ENCODE data around the gene EFHC1. TPM values are rescaled to one million over a fixed set of nuclear protein-coding genes. Genes with fewer than 3 reads are reported as not detected.

The EFHC1 gene
- total RNA-seq, 4 donors from 2014 or later, result 17.1 to 28.4 (median 19.5) TPM

DNA sequence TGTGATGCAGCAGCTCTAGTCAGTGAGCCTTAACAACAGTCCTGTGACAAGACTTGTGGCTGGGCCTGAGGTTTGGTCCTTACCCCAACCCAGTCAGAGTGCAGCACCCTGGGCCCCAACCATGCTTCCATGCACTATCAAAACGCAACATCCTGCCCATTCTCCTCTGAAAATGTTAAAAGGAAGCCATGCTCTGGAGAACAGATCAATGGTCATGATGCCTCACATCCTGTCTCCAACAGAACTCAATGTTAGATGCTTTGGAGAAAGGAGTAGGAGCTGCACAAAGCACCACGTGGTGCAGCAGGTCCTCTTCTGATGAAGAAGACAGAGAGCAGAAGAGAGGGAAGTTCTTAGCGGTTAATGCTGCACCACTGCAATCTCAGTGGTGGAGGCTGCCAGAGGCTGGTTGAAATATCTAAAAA is 114.8 kb downstream of the EFHC1 start:
- in situ Hi-C loops (cut with MboI; ENCODE audit: low pct_ligation_motif_present in 1 of 4, low pct_unique_long_range_greater_than_20kb in 1 of 4, low sequenced_read_pairs in 3 of 4), result no loop called here
- 85% methylated on average over 3 of the region's 3 CpGs; no CpG with 5 or more reads in 1 of the 2 donors for WGBS, 2 donors (ENCODE audit: low coverage in 1 of 2)
- TF ChIP-seq POLR2AphosphoS5 (IDR thresholded peaks at IDR 0.05), result no peak
- TF ChIP-seq POLR2A (IDR thresholded peaks at IDR 0.05), result no peak
- no peak for TF ChIP-seq EP300 (IDR thresholded peaks at IDR 0.05; ENCODE audit: low read depth)
- TF ChIP-seq, protein P1, sequence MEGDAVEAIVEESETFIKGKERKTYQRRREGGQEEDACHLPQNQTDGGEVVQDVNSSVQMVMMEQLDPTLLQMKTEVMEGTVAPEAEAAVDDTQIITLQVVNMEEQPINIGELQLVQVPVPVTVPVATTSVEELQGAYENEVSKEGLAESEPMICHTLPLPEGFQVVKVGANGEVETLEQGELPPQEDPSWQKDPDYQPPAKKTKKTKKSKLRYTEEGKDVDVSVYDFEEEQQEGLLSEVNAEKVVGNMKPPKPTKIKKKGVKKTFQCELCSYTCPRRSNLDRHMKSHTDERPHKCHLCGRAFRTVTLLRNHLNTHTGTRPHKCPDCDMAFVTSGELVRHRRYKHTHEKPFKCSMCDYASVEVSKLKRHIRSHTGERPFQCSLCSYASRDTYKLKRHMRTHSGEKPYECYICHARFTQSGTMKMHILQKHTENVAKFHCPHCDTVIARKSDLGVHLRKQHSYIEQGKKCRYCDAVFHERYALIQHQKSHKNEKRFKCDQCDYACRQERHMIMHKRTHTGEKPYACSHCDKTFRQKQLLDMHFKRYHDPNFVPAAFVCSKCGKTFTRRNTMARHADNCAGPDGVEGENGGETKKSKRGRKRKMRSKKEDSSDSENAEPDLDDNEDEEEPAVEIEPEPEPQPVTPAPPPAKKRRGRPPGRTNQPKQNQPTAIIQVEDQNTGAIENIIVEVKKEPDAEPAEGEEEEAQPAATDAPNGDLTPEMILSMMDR (IDR thresholded peaks at IDR 0.05), result no peak
- intact Hi-C loops (cut with DNase I; ENCODE audit: low total_unique reads), result no loop called here
- no peak overlapping the region for H3K4me3 ChIP-seq
- peaks cover 12 to 25% (median 14%) of the 10 kb centered on the region in 4 donors for H3K4me1 ChIP-seq
- no peaks in the 10 kb centered on the region for H3K27me3 ChIP-seq
- H3K36me3 ChIP-seq, result no peaks in the 10 kb centered on the region
- no peaks in the 10 kb centered on the region for H3K9me3 ChIP-seq
- peak overlapping the region in 2 of 4 donors; percentile 34 to 60 for H3K27ac ChIP-seq
- no peak for DNase-seq

DNA sequence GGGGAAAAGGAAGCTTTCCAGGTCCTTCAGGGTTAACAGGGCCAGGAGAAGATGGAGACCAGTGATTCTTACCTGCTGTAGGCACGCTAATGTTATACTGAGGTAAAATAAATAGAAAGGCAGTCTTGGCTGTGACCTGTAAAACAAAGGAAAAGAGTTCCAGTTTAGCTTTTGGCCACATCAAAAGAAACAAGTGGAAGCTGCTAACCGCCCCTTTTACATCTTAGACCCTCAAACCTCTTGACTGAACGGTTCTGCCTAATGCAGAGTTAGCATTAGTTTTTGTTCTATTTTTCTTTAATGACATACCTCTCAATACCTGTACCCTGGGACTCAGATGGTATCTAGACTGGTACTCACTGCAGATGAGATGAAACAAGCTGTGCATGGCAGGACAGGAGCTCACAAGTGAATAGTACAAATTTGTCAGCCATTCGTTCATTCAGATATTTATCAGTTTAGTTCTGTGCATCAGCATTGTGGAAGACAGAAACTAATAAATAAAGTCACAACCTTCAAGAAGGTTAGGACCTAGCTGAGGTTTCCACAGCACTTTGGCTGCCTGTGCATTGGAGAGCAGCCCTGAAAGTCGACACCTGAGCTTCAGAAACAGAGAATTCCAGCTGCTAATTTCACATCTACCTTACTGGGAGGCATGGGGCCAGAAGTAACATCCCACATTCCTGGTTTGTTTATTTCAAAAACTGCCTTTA is 115.7 kb downstream of the EFHC1 start:
- peak overlapping the region in 2 of 4 donors; percentile 34 to 60 for H3K27ac ChIP-seq
- H3K4me3 ChIP-seq, result no peak overlapping the region
- no peaks in the 10 kb centered on the region for H3K36me3 ChIP-seq
- in situ Hi-C loops (cut with MboI; ENCODE audit: low pct_ligation_motif_present in 1 of 4, low pct_unique_long_range_greater_than_20kb in 1 of 4, low sequenced_read_pairs in 3 of 4) (no loop called here), intact Hi-C loops (cut with DNase I; ENCODE audit: low total_unique reads) (no loop called here)
- H3K9me3 ChIP-seq, result no peaks in the 10 kb centered on the region
- DNase-seq, result no peak
- TF ChIP-seq, protein P1 (IDR thresholded peaks at IDR 0.05), result no peak
- TF ChIP-seq POLR2AphosphoS5 (IDR thresholded peaks at IDR 0.05), result no peak
- no peak for TF ChIP-seq EP300 (IDR thresholded peaks at IDR 0.05; ENCODE audit: low read depth)
- TF ChIP-seq POLR2A (IDR thresholded peaks at IDR 0.05), result no peak
- H3K4me1 ChIP-seq, result peaks cover 12 to 34% (median 21%) of the 10 kb centered on the region in 4 donors
- 72 to 83% methylated on average over 3 to 5 of the region's 5 CpGs for WGBS, 2 donors (ENCODE audit: low coverage in 1 of 2)
- no peaks in the 10 kb centered on the region for H3K27me3 ChIP-seq

DNA sequence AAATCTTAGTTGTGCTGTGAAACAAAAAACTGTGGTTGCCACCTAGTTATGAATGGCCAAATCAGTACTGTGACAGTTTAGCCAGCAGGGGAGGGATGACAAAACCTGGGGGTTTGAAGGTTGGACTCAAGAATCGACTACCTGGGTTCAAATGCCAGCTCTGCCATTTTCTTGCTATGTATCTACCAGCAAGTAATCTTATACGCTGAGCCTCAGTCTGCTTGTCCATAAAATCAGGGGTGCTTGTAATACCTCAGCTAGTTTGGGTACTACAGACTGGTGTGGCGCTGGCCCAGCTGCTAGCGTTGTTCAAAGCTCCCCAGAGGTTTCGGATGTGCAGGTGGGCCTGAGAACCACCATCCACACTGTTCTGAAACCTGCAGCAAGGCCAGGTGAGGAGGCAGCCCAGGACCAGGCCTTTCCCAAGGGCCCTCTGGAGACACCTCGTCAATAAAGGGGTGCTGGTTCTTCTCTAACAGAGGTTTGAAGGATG is 116.3 kb downstream of the EFHC1 start:
- intact Hi-C loops (cut with DNase I; ENCODE audit: low total_unique reads) (no loop called here), in situ Hi-C loops (cut with MboI; ENCODE audit: low pct_ligation_motif_present in 1 of 4, low pct_unique_long_range_greater_than_20kb in 1 of 4, low sequenced_read_pairs in 3 of 4) (no loop called here)
- TF ChIP-seq POLR2AphosphoS5 (IDR thresholded peaks at IDR 0.05) (peak in 1 of 3 donors; percentile 11), POLR2A (IDR thresholded peaks at IDR 0.05) (no peak), EP300 (IDR thresholded peaks at IDR 0.05; ENCODE audit: low read depth) (no peak)
- DNase-seq, result peak; percentile 65
- no peak overlapping the region for H3K4me3 ChIP-seq
- 82% methylated on average over 6 of the region's 6 CpGs; no CpG with 5 or more reads in 1 of the 2 donors for WGBS, 2 donors (ENCODE audit: low coverage in 1 of 2)
- H3K4me1 ChIP-seq, result peaks cover 12 to 40% (median 22%) of the 10 kb centered on the region in 4 donors
- H3K27me3 ChIP-seq, result no peaks in the 10 kb centered on the region
- no peaks in the 10 kb centered on the region for H3K9me3 ChIP-seq
- peak overlapping the region in 2 of 4 donors; percentile 22 to 60 for H3K27ac ChIP-seq
- H3K36me3 ChIP-seq, result no peaks in the 10 kb centered on the region

DNA sequence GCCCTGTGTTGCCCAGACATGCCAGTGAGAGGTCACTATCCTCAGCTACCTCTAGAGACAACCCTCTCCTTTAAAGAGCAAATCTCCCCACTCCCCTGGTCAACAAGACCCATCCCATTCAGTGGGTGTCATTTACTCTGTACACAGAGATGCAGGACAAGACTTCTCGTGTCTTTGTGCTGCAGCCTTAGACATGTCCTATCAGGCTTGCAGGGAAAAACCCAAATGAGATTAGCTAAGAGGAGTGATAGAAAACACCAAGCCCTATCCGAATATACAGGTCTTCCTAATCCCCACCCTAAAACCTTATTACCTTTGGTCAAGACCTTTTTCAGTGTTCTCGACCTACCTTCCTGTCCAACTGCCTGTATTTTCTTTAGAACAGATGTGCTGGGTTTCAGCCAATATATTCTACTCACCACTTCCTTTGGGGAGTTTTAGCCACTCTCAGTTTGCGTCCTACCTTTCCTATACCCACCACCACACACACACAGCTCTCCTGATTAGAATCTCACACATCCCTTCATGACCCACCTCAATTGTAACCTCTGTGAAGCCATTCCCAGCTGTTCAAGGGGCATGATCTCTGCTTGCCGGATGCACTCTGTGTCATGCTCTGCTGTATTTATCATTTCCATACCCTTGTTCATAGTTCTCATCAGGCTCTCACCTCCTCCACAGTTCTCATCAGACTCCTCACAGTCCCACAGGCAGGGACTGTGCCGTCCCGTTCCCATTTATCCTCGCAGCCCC is 117.0 kb downstream of the EFHC1 start:
- no peaks in the 10 kb centered on the region for H3K36me3 ChIP-seq
- in situ Hi-C loops (cut with MboI; ENCODE audit: low pct_ligation_motif_present in 1 of 4, low pct_unique_long_range_greater_than_20kb in 1 of 4, low sequenced_read_pairs in 3 of 4) (no loop called here), intact Hi-C loops (cut with DNase I; ENCODE audit: low total_unique reads) (no loop called here)
- no peaks in the 10 kb centered on the region for H3K9me3 ChIP-seq
- TF ChIP-seq EP300 (IDR thresholded peaks at IDR 0.05; ENCODE audit: low read depth), result no peak
- TF ChIP-seq POLR2A (IDR thresholded peaks at IDR 0.05), result no peak
- TF ChIP-seq POLR2AphosphoS5 (IDR thresholded peaks at IDR 0.05), result no peak
- TF ChIP-seq, protein P1 (IDR thresholded peaks at IDR 0.05), result no peak
- no peak for DNase-seq
- H3K27me3 ChIP-seq, result no peaks in the 10 kb centered on the region
- WGBS, 2 donors (ENCODE audit: low coverage in 1 of 2), result 29 to 75% methylated on average over 1 to 8 of the region's 8 CpGs
- peak overlapping the region in 3 of 4 donors; percentile 2 to 61 (median 22) for H3K27ac ChIP-seq
- peaks cover 12 to 40% (median 22%) of the 10 kb centered on the region in 4 donors for H3K4me1 ChIP-seq
- H3K4me3 ChIP-seq, result no peak overlapping the region

Measured in transverse colon (tissue), 4 donors.